Activated naive CD8-positive, alpha-beta T cell treated with anti-CD3 and anti-CD28 coated beads, Interleukin-2, amount 50 U/mL, for 24 hours (primary cell): ENCODE data around the gene DCP1A.
A peak's percentile ranks its signal among the peaks of the same experiment; 100 is the strongest.

Experiments used
- ATAC-seq: fragments of 150-1000 bp; cut with Tn5 transposase; one replicate; pipeline ENCODE4 v1.10.0; 2021
- DNase-seq: peaks from one replicate; pipeline ENCODE4 v3.0.0; 2021
- H3K27ac Mint-ChIP-seq: one replicate; pipeline ENCODE4 v1.8.0; 2021; ENCODE audit warnings: mild to moderate bottlenecking, mixed read lengths
- H3K27me3 Mint-ChIP-seq: one replicate; pipeline ENCODE4 v1.8.0; 2021; ENCODE audit warnings: mixed read lengths
- H3K36me3 Mint-ChIP-seq: one replicate; pipeline ENCODE4 v1.8.0; 2021; ENCODE audit warnings: low read depth, mixed read lengths
- H3K4me1 Mint-ChIP-seq: one replicate; pipeline ENCODE4 v1.8.0; 2021; ENCODE audit warnings: mixed read lengths
- H3K4me3 Mint-ChIP-seq: one replicate; pipeline ENCODE4 v1.8.0; 2021; ENCODE audit warnings: mild to moderate bottlenecking, moderate library complexity, mixed read lengths
- H3K9me3 Mint-ChIP-seq: one replicate; pipeline ENCODE4 v1.8.0; 2021; ENCODE audit warnings: mixed read lengths

DCP1A gene

DNA sequence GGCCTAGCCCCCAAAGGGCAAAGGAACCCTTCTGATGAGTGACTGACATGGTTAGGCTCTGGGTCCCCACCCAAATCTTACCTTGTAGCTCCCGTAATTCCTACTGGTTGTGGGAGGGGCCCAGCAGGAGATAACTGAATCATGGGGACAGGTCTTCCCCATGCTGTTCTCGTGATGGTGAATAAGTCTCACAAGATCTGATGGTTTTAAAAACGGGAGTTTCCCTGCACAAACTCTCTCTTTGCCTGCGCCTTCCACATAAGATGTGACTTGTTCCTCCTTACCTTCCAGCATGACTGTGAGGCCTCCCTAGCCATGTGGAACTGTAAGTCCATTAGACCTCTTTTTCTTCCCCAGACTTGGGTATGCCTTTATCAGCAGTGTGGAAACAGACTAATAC, 108.5 kb downstream of the DCP1A start:
- H3K36me3 Mint-ChIP-seq: peaks cover 22% of the 10 kb centered on the region
- no peaks in the 10 kb centered on the region for H3K9me3 Mint-ChIP-seq
- H3K4me3 Mint-ChIP-seq: no peak overlapping the region
- no peak overlapping the region for H3K27ac Mint-ChIP-seq
- ATAC-seq (no peak), DNase-seq (no peak)
- H3K4me1 Mint-ChIP-seq: peaks cover 3% of the 10 kb centered on the region
- no peaks in the 10 kb centered on the region for H3K27me3 Mint-ChIP-seq

DNA sequence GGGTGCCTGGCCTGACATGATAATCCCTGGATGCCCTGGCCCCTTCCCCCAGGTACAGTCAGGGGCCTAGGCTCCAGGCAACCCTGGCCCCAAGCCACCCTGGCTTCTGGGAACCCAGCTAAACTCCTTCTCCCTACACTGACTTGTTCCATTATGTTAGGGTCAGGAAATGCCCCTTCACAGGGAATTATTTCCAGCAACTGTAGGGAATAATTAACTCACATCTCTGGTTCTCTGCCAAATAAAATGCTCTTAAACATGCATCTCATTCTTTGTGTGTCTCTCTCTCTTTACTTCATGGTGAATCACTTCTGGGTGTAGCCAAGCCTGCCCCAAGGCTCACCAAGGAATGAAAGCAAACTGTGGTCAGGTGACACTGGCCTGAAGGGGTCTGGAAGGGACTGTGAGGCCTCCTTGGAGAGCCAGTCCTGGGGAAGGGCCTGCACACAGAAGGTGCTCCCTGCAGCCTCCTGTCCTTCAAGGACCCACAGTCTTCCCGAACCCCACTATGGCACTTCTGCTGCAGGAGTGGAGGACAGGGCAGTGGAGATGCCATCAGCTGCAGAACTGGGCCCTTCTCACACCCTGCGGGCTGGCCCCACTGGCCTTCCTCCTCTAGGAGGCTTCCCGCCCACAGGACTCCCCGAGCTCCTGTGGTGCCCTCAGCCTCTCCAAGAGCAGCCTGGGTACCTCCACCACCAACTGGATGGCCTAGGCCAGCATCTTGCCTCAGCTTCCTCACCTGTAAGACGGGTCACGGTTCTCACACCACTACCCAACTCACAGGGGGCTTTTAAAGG, 109.1 kb downstream of the DCP1A start:
- Mint-ChIP-seq H3K36me3 (peaks cover 25% of the 10 kb centered on the region), H3K4me3 (no peak overlapping the region), H3K9me3 (no peaks in the 10 kb centered on the region), H3K4me1 (peaks cover 3% of the 10 kb centered on the region), H3K27ac (no peak overlapping the region), H3K27me3 (no peaks in the 10 kb centered on the region)
- ATAC-seq (no peak), DNase-seq (no peak)

DNA sequence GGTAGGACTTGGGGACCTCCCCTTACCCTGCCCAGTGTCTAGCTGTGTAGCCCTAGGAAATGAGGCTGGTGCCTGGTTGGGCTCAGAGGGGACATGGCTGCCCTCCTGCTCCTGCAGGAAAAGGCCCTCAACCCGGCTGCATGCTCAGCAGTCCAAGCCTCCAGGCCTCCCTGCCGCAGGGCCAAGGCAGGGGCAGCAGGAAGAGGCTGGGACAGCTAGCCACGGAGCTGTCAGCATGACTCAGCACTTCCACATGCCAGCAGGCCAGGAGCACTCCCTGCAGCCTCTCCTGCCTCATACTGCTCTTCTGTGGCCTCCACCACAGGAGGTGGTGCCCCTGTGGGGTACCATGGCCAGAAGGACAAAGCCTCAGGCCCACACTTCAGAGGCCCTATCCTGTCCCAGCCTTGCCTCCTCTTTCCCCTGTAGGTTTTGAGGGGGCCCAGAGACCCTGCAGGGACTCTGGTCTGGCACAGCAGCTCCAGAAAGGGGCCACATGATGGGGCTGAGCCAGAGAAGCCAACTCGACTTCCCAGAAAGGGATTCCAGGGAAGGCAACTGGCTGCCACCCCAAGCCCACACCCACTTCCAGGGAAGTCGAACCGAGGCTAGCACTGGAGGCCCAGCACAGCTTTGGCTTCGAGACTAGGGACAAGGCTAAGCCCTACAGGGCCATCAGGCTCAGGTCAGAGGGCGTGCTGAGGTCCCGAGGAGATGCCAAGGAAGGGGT, 111.1 kb downstream of the DCP1A start:
- Mint-ChIP-seq H3K9me3 (no peaks in the 10 kb centered on the region), H3K4me3 (no peak overlapping the region), H3K36me3 (peaks cover 25% of the 10 kb centered on the region), H3K4me1 (peaks cover 3% of the 10 kb centered on the region), H3K27ac (peak overlapping the region; percentile 59), H3K27me3 (no peaks in the 10 kb centered on the region)
- ATAC-seq (peak; percentile 41), DNase-seq (no peak)

DNA sequence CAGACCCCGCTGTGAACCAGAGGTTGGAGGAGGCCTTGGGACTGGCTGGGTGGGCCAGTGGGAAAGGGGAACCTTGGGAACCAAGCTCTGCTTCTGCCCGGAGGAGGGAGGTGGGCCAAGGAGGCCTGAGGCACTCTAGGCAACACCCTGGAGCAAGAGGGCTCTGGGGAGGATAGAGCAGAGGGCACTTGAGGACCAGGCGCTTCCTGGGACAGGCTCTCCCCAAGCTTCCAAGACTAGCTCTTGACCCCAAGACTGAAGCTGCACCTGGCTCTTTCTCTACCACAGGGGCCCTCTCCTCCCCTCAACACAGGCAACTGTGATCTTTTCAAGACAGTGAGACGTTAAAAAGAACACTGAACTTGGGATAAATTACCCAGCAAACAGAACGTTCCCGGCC, 111.8 kb downstream of the DCP1A start:
- H3K36me3 Mint-ChIP-seq: peaks cover 27% of the 10 kb centered on the region
- H3K9me3 Mint-ChIP-seq: no peaks in the 10 kb centered on the region

DNA sequence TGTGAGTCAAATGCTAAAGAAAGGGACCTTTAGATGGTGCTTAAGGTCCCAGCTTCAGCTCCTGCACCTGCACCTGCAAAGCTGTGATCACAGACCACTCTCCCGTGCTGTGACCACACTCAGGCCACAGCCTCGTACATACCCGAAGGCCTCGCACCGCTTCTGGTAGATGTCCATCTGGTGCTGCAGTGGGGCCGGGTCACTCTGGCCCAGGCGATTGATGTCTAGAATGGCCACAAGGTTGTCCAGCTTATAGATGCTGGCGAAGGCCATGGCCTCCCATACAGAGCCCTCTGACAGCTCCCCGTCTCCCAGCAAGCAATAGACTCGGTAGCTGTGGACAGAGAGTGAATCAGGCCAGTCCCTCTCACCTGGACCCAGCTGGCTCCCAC, 112.5 kb downstream of the DCP1A start:
- Mint-ChIP-seq H3K9me3 (no peaks in the 10 kb centered on the region), H3K36me3 (peaks cover 26% of the 10 kb centered on the region), H3K4me3 (no peak overlapping the region), H3K4me1 (peaks cover 3% of the 10 kb centered on the region), H3K27ac (no peak overlapping the region), H3K27me3 (no peaks in the 10 kb centered on the region)
- ATAC-seq (no peak), DNase-seq (no peak)

More for the DNA sequence above, 111.8 kb downstream of the DCP1A start:
- Mint-ChIP-seq H3K27ac (peak overlapping the region; percentile 25), H3K4me3 (no peak overlapping the region), H3K27me3 (no peaks in the 10 kb centered on the region), H3K4me1 (peaks cover 3% of the 10 kb centered on the region)
- ATAC-seq (no peak), DNase-seq (no peak)

DNA sequence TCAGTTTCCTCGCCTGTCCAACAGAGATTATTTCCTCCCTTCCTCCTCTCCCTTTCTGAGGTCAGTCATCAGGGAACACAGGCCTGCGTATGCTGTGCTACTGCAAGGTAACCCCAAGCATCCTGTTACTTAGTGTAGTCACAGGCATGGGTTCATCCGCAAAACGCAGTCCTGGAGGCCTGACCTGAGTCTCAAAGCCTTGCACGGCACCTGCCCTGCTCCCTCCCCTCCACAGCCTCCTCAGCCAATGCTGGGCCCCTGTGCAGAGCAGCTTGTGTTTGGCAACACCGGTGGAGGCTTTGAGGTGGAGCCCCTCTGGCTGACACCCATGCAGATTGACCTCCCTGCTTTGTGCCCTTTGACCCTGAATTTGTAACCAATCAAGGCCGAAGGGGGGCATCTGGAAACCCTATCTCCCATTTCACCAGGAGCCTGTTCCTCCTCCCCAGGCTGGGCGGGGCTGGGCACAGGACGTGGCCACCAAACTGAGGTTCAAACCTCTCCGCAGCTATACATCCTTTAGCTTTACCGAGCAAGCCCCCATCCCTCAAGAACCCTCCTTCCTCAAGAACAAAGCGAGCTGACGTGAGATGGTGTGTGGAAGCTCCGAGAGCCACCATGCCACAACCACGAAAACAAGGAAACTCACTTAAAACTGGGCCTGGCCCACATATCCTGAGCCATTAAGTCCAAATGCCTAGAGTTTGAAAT, 113.1 kb downstream of the DCP1A start:
- Mint-ChIP-seq H3K27me3 (no peaks in the 10 kb centered on the region), H3K36me3 (peaks cover 29% of the 10 kb centered on the region), H3K4me1 (peaks cover 3% of the 10 kb centered on the region), H3K27ac (no peak overlapping the region), H3K4me3 (no peak overlapping the region), H3K9me3 (no peaks in the 10 kb centered on the region)
- ATAC-seq (no peak), DNase-seq (no peak)
